Keratinocyte (primary cell): Measurements from ENCODE around the gene TUT4. TPM values are rescaled to one million over a fixed set of nuclear protein-coding genes. Genes with fewer than 3 reads are reported as not detected.

ENCODE experiments used
- DNase-seq: peaks from one replicate; pipeline ENCODE4 v3.0.0-alpha.2; 2011; ENCODE audit warnings: low read depth, missing footprints, low spot score
- FAIRE-seq: peaks from 2 replicates; lab custom pipeline; 2011; peaks lifted over from hg19 to GRCh38; lab: Jason Lieb, UNC
- H2AFZ ChIP-seq: 2 replicates; pipeline ENCODE4 v1.6.0; 2012; ENCODE audit warnings: low read length, control low read depth, inconsistent platforms; ENCODE audit not compliant: control insufficient read depth
- H3K27ac ChIP-seq: 2 replicates; pipeline ENCODE4 v1.5.1; 2011; ENCODE audit warnings: low read length; ENCODE audit not compliant: control insufficient read depth, insufficient read depth
- H3K27me3 ChIP-seq: 3 replicates; pipeline ENCODE4 v1.6.0; 2011; ENCODE audit warnings: low read length; ENCODE audit not compliant: control insufficient read depth, insufficient read depth; ENCODE audit errors: extremely low read depth
- H3K36me3 ChIP-seq, 2 experiments: 2 replicates in 1 of 2; 3 replicates in 1 of 2; pipeline ENCODE4 v1.5.1; 2011; ENCODE audit warnings: low read length in 2 of 2, mild to moderate bottlenecking in 1 of 2; ENCODE audit not compliant: control insufficient read depth in 2 of 2, insufficient read depth in 2 of 2; ENCODE audit errors: extremely low read depth in 1 of 2
- H3K4me1 ChIP-seq: 3 replicates; pipeline ENCODE4 v1.5.1; 2011; ENCODE audit warnings: low read length; ENCODE audit not compliant: control insufficient read depth, insufficient read depth; ENCODE audit errors: extremely low read depth
- H3K4me2 ChIP-seq: 3 replicates; pipeline ENCODE4 v1.6.0; 2011; ENCODE audit warnings: low read depth, low read length; ENCODE audit not compliant: control insufficient read depth, insufficient read depth; ENCODE audit errors: extremely low read depth
- H3K4me3 ChIP-seq, 3 experiments: fragments of 200-600 bp in 1 of 3; sonication (generic) in 1 of 3; 2 replicates in 2 of 3; 3 replicates in 1 of 3; pipeline ENCODE4 v1.5.1; 2011 to 2016; ENCODE audit warnings: low read length in 3 of 3, mild to moderate bottlenecking in 3 of 3, control low read depth in 2 of 3, inconsistent platforms in 1 of 3, low read depth in 1 of 3, mixed read lengths in 1 of 3, mixed run types in 1 of 3, moderate library complexity in 1 of 3; ENCODE audit not compliant: control insufficient read depth in 2 of 3, insufficient read depth in 2 of 3; ENCODE audit errors: extremely low read depth in 1 of 3
- H3K79me2 ChIP-seq: 2 replicates; pipeline ENCODE4 v1.6.0; 2012; ENCODE audit warnings: low read length; ENCODE audit not compliant: control insufficient read depth, insufficient read depth
- H3K9ac ChIP-seq: 3 replicates; pipeline ENCODE4 v1.6.0; 2011; ENCODE audit warnings: low read length; ENCODE audit not compliant: control insufficient read depth, insufficient read depth; ENCODE audit errors: extremely low read depth
- H3K9me1 ChIP-seq: 3 replicates; pipeline ENCODE4 v1.6.0; 2011; ENCODE audit warnings: low read length; ENCODE audit not compliant: control insufficient read depth, insufficient read depth; ENCODE audit errors: extremely low read depth
- H3K9me3 ChIP-seq: 2 replicates; pipeline ENCODE4 v1.5.1; 2012; ENCODE audit warnings: low read depth, low read length; ENCODE audit not compliant: control insufficient read depth
- H4K20me1 ChIP-seq: 3 replicates; pipeline ENCODE4 v1.6.0; 2011; ENCODE audit warnings: low read length; ENCODE audit not compliant: control insufficient read depth, insufficient read depth; ENCODE audit errors: extremely low read depth
- CTCF ChIP-seq, 3 experiments: IDR thresholded peaks in 1 of 3; conservative IDR thresholded peaks in 1 of 3; optimal IDR thresholded peaks in 1 of 3; 2 replicates in 2 of 3; 3 replicates in 1 of 3; pipeline versions ENCODE3 to v1.5.1; 2011; ENCODE audit warnings: low read length in 3 of 3, mild to moderate bottlenecking in 3 of 3, moderate library complexity in 2 of 3, control low read depth in 1 of 3, inconsistent platforms in 1 of 3; ENCODE audit not compliant: insufficient read depth in 2 of 3; ENCODE audit errors: extremely low read depth in 1 of 3
- EZH2 ChIP-seq: IDR thresholded peaks from one replicate; pipeline ENCODE4 v1.6.1; 2012; ENCODE audit warnings: inconsistent platforms, mild to moderate bottlenecking, low read length, moderate library complexity
- dilution Hi-C: fragments of 300-500 bp; cut with MboI; formaldehyde crosslinking; loops from one replicate; pipeline ENCODE4 v1.7.0; 2020; ENCODE audit warnings: low sequenced_read_pairs; ENCODE audit not compliant: extremely low pct_ligation_motif_present
- polyA plus RNA-seq, 5 experiments: library from polyadenylated mRNA; depleted of rRNA in 3 of 5; stranded (reverse) in 3 of 5; stranded (forward) in 1 of 5; unstranded in 1 of 5; fragments of >200 nt; gene quantifications; 1 replicate in 1 of 5; 2 replicates in 3 of 5; 3 replicates in 1 of 5; pipeline versions ENCODE4 v1.2.1 to v1.2.3, GENCODE V29; 2011 to 2012; ENCODE audit warnings: missing spikeins in 2 of 5, low read depth in 1 of 5, low replicate concordance in 1 of 5

Gene TUT4
- polyA plus RNA-seq, 1 donor (not counting 4 experiments of a cell fraction or from before 2014, with no cell fraction given), result 27.5 TPM

- no peaks in the 10 kb centered on the region for H4K20me1 ChIP-seq
- no peak for TF ChIP-seq EZH2
- no peak for TF ChIP-seq CTCF (optimal IDR thresholded peaks at IDR 0.05 in 1 of 3, IDR thresholded peaks at IDR 0.05 in 1 of 3, conservative IDR thresholded peaks at IDR 0.05 in 1 of 3; ENCODE audit: extremely low read depth in 1 of 3, insufficient read depth in 2 of 3, low read length in 3 of 3)
- no peak overlapping the region for H3K27ac ChIP-seq
- no peaks in the 10 kb centered on the region for H3K27me3 ChIP-seq
- no peaks in the 10 kb centered on the region for H3K9me1 ChIP-seq
- H3K9me3 ChIP-seq, result no peaks in the 10 kb centered on the region
- H3K36me3 ChIP-seq, result peaks cover 4 to 5% of the 10 kb centered on the region in 2 experiments
- DNase-seq (no peak), FAIRE-seq (no peak)
- no peaks in the 10 kb centered on the region for H3K79me2 ChIP-seq
- H3K4me1 ChIP-seq, result no peaks in the 10 kb centered on the region
- no peak overlapping the region for H3K4me3 ChIP-seq
- dilution Hi-C loops, result no loop called here
- H3K4me2 ChIP-seq, result no peak overlapping the region
- no peak overlapping the region for H3K9ac ChIP-seq
- H2AFZ ChIP-seq, result no peak overlapping the region
Measured at GRCh38 chr1:52436817-52437216, 116.1 kb downstream of the TUT4 start.

GRCh38 chr1:52435650-52436049, 117.2 kb downstream of the TUT4 start:
- no peaks in the 10 kb centered on the region for H4K20me1 ChIP-seq
- H3K4me2 ChIP-seq, result no peak overlapping the region
- no peaks in the 10 kb centered on the region for H3K79me2 ChIP-seq
- H3K9me1 ChIP-seq, result no peaks in the 10 kb centered on the region
- no peaks in the 10 kb centered on the region for H3K4me1 ChIP-seq
- H3K9ac ChIP-seq, result no peak overlapping the region
- no peak overlapping the region for H3K27ac ChIP-seq
- H2AFZ ChIP-seq, result no peak overlapping the region
- peaks cover 7 to 10% of the 10 kb centered on the region in 2 experiments for H3K36me3 ChIP-seq
- H3K9me3 ChIP-seq, result no peaks in the 10 kb centered on the region
- FAIRE-seq (no peak), DNase-seq (no peak)
- dilution Hi-C loops, result no loop called here
- no peaks in the 10 kb centered on the region for H3K27me3 ChIP-seq
- no peak overlapping the region for H3K4me3 ChIP-seq
- TF ChIP-seq CTCF (optimal IDR thresholded peaks at IDR 0.05 in 1 of 3, IDR thresholded peaks at IDR 0.05 in 1 of 3, conservative IDR thresholded peaks at IDR 0.05 in 1 of 3; ENCODE audit: extremely low read depth in 1 of 3, insufficient read depth in 2 of 3, low read length in 3 of 3) (no peak), EZH2 (no peak)
